ENCODE results near the gene BAIAP2L1.

BAIAP2L1 gene

DNA sequence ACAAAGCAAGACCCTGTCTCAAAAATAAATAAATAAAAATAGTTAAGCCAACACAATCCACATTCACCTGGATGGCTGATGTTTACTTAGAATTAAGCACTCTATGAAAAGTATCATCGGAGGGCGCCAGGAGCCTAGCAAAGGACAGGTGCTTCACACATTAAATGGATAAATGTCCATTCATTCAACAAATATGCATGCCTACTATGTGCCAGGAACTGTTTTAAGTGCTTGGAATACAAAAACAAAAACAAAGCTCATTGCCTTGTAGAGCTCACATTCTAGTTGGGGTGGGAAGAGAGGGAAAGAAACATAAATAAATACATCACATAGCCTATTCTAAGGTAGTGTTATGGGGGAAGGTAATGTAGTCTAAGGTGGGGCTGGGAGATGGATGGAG, 4.1 kb downstream of the BAIAP2L1 start:
- no peaks in the 10 kb centered on the region for H3K9me3 ChIP-seq (ENCODE audit: control insufficient read depth, insufficient read depth, low read depth, low read length)
- no peaks in the 10 kb centered on the region; a peak in 1 of 3 replicates for H3K36me3 ChIP-seq (ENCODE audit: control insufficient read depth in 2 of 2, insufficient read depth in 1 of 2, low read length in 2 of 2)
- no peak for TF ChIP-seq ZNF585B (tag by site-specific recombination; IDR thresholded peaks at IDR 0.05)
- TF ChIP-seq ZNF138 (tag by site-specific recombination; IDR thresholded peaks at IDR 0.05; ENCODE audit: borderline replicate concordance) = no peak
- TF ChIP-seq ZNF449 (tag by site-specific recombination; IDR thresholded peaks at IDR 0.05) = no peak
- H3K4me3 ChIP-seq (ENCODE audit: low read depth, low read length) = no peak overlapping the region
- ChIA-PET POLR2A (interaction anchor here (0.8 kb wide), 1 partner anchor 9 kb away, joined by 3 read pairs; no protein-coding TSS in a partner anchor), CTCF (interaction anchor here (1.4 kb wide), 1 partner anchor 9 kb away, joined by 3 read pairs; no protein-coding TSS in a partner anchor)
- H3K27ac ChIP-seq (ENCODE audit: extremely low read depth, low read depth, low read length) = no peak overlapping the region
- H3K4me1 ChIP-seq (ENCODE audit: control insufficient read depth, insufficient read depth, low read length) = no peaks in the 10 kb centered on the region

DNA sequence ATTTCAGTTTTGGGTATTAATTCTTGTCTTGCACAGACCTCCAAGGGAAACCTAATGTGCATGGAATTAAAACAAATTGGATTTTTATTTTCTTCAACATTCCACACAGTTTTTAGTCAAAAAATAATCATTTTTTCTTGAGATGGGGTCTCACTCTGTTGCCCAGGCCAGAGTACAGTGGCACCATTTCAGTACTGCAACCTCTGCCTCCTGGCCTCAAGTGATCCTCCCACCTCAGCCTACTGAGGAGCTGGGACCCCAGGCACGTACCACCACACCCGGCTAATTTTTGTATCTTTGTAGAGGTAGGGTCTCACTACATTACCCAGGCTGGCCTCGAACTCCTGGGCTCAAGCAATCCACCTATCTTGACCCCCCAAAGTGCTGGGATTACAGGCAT, 4.9 kb downstream of the BAIAP2L1 start:
- CTCF ChIA-PET = interaction anchor here (0.6 kb wide), 1 partner anchor 102 kb away, joined by 3 read pairs; no protein-coding TSS in a partner anchor
- no peak overlapping the region for H3K27ac ChIP-seq (ENCODE audit: extremely low read depth, low read depth, low read length)
- no peaks in the 10 kb centered on the region for H3K9me3 ChIP-seq (ENCODE audit: control insufficient read depth, insufficient read depth, low read depth, low read length)
- H3K4me1 ChIP-seq (ENCODE audit: control insufficient read depth, insufficient read depth, low read length) = no peaks in the 10 kb centered on the region
- no peaks in the 10 kb centered on the region; a peak in 1 of 3 replicates for H3K36me3 ChIP-seq (ENCODE audit: control insufficient read depth in 2 of 2, insufficient read depth in 1 of 2, low read length in 2 of 2)
- 0 out of 2 replicates have a peak, but pooled peaks have one; percentile 47 for TF ChIP-seq ZNF121 (tag by site-specific recombination; IDR thresholded peaks at IDR 0.05)
- TF ChIP-seq ZBTB48 (tag by site-specific recombination; IDR thresholded peaks at IDR 0.05) = no peak
- no peak for TF ChIP-seq ZNF629 (tag by site-specific recombination; IDR thresholded peaks at IDR 0.05)
- TF ChIP-seq ZBTB7A (tag by site-specific recombination; IDR thresholded peaks at IDR 0.05; ENCODE audit: low read depth) = no peak
- no peak overlapping the region for H3K4me3 ChIP-seq (ENCODE audit: low read depth, low read length)
- POLR2A ChIA-PET = no interaction called here

- POLR2A ChIA-PET = no interaction called here
- CTCF ChIA-PET = no interaction called here
These were observed 5.4 kb downstream of the BAIAP2L1 start for GRCh38 chr7:98395481-98395880.

More at GRCh38 chr7:98395481-98395880, 5.4 kb downstream of the BAIAP2L1 start:
- Histone ChIP-seq H3K4me1 (ENCODE audit: control insufficient read depth, insufficient read depth, low read length) (no peaks in the 10 kb centered on the region), H3K4me3 (ENCODE audit: low read depth, low read length) (no peak overlapping the region), H3K36me3 (ENCODE audit: control insufficient read depth in 2 of 2, insufficient read depth in 1 of 2, low read length in 2 of 2) (no peaks in the 10 kb centered on the region; a peak in 1 of 3 replicates), H3K9me3 (ENCODE audit: control insufficient read depth, insufficient read depth, low read depth, low read length) (no peaks in the 10 kb centered on the region), H3K27ac (ENCODE audit: extremely low read depth, low read depth, low read length) (no peak overlapping the region)
- no peak for TF ChIP-seq ZBTB21 (tag by site-specific recombination; IDR thresholded peaks at IDR 0.05)
- TF ChIP-seq ZNF292 (tag by site-specific recombination; IDR thresholded peaks at IDR 0.05; ENCODE audit: borderline replicate concordance, low read depth) = no peak
- TF ChIP-seq ZNF362 (tag by site-specific recombination; IDR thresholded peaks at IDR 0.05) = no peak
- TF ChIP-seq ZNF449 (tag by site-specific recombination; IDR thresholded peaks at IDR 0.05) = no peak
- no peak for TF ChIP-seq ZSCAN23 (tag by site-specific recombination; IDR thresholded peaks at IDR 0.05)
- no peak for TF ChIP-seq ZNF132 (tag by site-specific recombination; IDR thresholded peaks at IDR 0.05; ENCODE audit: borderline replicate concordance)
- TF ChIP-seq ZNF169 (tag by site-specific recombination; IDR thresholded peaks at IDR 0.05) = no peak
- no peak for TF ChIP-seq GLIS1 (tag by site-specific recombination; IDR thresholded peaks at IDR 0.05)
- no peak for TF ChIP-seq RBAK (tag by site-specific recombination; IDR thresholded peaks at IDR 0.05)
- no peak for TF ChIP-seq ZEB2 (tag by site-specific recombination; IDR thresholded peaks at IDR 0.05)
- TF ChIP-seq PRDM1 (tag by site-specific recombination; IDR thresholded peaks at IDR 0.05) = no peak
